Stimulated activated CD8-positive, alpha-beta memory T cell treated with anti-CD3 and anti-CD28 coated beads, Interleukin-7, amount 100 ng/mL, for 4 hours (primary cell): ENCODE measurements around the gene PPARD.
"Not testable (repeated sequence)": the region's sequence is repeated elsewhere in the genome, so short reads cannot be mapped to it uniquely, and the experiment has no call there.

Experiments
- DNase-seq, 2 donors: peaks; one replicate each; pipeline ENCODE4 v3.0.0-alpha.2; 2020; ENCODE audit warnings: low read depth in 2 of 2

The PPARD gene

DNA sequence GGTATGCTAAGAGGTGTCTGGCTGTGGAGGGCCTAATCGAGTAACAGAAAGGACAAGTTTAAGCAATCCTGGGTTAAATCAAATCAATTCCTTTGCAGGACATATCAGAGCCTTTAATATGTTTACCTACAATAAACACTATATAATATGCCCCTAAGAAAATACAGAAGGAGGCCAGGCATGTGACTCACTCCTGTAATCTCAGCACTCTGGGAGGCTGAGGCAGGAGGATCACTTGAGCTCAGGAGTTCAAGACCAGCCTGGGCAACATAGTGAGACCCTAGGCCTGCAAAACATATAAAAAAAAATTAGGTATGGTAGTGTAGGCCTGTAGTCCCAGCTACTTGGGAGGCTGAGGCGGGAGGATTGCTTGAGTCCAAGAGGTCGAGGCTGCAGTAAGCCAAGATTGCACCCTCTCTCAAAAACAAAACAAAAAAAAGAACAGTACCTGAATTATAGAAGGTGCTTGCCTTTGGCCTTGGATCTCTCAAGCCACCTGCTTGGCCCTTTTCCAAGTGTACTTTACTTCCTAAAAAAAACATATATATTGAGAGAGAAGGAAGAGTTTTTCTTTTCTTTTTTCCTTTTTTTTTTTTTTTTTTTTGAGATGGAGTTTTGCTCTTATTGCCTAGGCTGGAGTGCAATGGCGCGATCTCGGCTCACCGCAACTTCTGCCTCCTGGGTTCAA, 96.2 kb downstream of the PPARD start:
- DNase-seq: not testable (repeated sequence)

DNA sequence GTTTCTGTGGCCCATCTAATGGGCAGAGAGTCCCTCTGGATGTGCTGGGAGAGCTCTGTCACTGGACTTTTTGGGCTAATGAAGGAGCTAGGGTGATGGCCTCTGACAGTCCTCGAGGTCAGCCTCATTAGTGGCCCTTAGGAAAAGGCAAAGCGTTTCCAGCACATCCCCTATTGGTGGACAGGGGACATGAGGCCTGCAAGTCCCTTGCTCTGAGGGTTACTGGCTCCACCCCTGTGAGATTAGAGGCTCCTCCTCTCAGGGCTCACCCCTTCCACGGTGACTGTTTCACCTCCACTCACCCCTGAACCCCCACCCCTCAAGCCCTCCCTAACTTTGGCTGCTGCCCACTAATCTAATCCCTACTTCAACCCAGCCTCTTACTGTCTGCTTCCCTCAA, 97.0 kb downstream of the PPARD start:
- no peak for DNase-seq

DNA sequence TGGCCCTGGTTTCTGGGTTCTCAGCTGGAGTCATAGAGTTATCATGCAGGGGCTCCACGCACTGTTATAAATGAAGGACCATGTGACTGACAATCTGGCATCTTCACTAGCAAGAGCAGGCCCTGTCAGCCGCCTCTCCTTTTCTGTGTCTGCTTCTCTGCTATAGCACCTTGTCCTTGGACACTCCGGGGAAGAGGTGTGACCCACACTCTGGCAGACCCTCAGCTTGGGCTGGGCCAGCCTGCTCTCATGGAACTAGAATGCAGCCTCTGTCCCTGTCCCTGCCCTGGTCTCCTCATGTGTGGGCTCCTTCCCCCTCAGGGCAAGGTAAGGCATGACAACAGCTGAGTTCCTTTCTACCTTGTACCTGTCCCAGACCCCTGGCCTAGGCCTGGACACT, 98.8 kb downstream of the PPARD start:
- no peak for DNase-seq

DNA sequence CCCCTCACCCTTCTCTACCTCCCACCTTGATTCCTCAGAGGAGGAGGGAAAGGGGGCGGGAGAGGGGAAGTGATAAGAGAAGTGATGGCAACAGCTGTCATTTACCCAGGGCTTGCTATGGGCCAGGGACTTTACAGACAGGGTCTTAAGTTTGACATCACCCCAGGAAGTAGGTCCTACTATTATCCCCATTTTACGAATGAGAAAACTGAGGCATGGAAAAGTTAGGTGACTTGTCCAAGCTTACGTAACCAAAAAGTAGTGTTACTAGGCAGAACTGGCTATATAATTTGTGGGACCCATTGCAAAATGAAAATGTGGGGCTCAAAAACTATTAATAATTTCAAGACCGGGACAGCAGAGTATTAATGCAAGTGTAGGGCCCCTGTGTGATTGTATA, 99.3 kb downstream of the PPARD start:
- DNase-seq: no peak

DNA sequence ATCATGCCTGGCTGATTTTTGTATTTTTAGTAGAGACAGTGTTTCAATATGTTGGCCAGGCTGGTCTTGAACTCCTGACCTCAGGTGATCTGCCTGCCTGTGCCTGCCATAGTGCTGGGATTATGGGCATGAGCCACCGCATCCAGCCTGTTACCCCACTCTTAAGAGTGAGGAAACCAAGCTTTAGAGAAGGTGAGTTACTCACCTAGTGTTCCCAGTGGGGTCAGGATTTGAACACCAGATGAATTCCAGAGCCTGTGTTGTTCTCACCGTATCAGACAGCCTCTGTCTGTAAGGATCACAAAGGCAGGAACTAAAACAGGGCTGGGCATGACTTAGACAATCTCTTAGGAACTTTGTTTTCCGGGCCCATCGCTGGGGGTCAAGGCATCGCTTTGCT, 100.3 kb downstream of the PPARD start:
- no peak for DNase-seq

DNA sequence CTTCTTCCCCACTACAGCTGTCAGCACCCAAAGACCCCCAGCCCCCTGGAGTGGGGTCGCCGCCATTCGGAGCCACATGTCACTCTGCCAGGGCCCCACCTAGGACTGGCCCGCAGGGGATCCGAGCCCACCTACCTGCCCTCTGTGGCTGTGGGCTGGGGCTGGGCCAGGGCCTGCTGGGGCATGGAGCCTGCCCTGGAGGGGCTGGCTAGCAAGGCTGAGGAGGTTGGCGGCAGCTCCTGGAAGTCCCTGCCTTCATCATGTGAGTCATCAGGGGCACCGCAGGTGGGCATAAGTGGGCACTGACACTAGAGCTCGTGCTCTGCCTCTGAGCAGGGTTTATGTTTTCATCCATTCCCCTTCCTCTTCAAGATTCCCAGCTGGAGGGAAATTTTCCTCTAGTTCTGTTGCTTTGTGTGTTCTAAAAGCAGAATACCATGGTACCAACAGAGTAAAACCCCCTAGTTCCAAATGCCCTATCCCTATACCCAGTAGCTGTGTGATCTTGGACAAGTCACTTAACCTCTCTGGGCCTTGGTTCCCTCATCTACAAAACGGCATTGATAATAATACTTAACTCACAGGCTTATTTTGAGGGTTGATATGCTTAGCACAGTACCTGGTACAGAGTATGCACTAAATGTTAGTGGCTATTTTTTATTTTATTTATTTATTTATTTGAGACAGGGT, 101.1 kb downstream of the PPARD start:
- DNase-seq: no peak

DNA sequence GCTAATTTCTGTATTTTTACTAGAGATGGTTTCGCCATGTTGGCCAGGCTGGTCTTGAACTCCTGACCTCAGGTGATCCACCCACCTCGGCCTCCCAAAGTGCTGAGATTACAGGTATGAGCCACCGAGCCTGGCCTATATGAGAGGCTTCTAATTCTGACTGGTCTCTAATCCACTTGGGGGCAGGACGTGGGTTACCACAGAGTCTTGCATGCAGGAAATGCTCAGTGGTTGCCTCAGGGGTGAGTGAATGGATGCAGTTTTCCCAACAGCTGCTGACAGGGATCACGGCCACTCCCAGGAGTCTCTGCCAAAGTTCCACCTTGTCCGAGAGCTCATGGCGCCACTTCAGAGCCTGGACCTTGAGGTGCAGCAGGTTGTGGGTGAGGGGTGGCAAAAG, 103.3 kb downstream of the PPARD start:
- no peak for DNase-seq

DNA sequence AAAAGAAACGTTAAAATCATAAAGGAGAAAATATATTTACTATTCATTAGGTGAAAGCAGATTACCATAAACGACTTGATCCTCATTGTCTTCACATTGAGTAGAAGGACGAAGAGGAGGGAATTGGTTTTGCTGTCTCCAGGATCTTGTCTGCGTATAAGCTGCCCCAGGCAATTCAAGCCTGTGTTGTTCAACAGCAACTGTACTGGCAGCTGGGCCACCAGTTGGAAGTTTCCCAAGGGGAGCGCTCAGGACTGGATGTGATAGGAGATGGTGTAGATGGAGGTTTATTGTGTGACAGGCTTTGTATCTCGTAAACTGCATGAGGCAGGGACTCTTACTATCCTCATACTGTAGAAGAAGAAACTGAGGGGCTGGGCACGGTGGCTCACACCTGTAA, 105.8 kb downstream of the PPARD start:
- no peak for DNase-seq

DNA sequence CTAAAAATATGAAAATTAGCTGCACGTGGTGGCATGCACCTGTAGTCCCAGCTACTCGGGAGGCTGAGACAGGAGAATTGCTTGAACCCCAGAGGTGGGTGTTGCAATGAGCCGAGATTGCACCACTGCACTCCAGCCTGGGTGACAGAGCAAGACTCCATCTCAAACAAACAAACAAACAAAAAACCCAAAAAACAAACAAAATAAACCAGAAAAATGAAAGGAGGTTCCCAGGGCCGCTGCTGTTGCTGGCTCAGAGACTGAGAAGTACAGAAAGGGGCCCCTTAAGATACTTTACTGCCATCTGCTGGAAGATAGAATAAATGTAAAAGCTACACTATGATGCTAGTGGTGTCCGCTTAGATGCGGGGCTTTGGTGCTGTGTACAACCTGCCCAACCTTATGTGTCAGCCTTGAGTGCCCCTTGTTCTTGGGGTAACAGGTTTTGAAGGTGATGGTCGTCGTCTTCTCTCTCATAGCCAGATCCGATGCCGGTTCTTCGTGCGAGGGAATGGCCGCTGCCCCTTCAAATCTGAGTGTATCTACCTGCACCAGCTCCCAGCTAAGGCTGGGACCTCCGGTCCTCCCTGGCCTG, 107.0 kb downstream of the PPARD start:
- no peak for DNase-seq

DNA sequence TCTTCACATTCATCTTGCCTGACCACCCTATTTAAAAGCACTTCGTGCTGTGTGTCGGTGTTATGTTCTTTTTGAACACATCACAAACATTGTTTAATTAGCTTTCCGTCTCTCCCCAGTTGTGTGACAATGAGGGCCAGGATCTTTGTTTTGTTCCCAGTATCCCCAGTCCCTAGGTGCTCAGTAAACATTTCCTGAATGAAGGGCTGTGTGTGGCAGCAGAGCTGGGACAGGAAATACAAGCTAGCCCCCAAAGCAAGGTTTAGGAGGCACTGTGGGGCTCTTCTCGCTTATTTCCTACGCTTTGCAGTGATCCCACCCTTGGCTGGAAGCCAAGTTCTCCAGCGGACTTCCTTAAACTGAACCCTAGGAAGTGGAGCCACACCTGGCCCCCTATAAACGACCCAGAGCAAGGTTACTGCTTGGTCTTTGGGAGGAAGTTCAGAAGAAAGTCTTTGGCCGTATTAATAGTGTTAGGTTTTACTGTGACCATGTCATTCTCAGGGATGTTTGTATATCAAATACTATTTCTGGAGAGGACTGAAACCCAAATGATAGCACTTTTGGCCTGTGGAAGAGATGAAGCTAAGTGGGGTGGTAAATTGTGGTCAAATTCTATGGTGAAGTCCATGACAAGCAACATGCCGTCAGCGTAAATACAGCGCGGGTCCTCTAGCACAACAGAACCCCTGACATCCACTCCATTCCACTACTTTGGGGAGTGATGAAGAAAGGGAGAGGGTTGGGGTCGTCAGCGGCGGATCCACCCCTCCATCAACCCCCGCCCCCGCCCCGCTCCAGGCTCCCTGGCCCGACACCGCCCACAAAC, 109.2 kb downstream of the PPARD start:
- DNase-seq: no peak

DNA sequence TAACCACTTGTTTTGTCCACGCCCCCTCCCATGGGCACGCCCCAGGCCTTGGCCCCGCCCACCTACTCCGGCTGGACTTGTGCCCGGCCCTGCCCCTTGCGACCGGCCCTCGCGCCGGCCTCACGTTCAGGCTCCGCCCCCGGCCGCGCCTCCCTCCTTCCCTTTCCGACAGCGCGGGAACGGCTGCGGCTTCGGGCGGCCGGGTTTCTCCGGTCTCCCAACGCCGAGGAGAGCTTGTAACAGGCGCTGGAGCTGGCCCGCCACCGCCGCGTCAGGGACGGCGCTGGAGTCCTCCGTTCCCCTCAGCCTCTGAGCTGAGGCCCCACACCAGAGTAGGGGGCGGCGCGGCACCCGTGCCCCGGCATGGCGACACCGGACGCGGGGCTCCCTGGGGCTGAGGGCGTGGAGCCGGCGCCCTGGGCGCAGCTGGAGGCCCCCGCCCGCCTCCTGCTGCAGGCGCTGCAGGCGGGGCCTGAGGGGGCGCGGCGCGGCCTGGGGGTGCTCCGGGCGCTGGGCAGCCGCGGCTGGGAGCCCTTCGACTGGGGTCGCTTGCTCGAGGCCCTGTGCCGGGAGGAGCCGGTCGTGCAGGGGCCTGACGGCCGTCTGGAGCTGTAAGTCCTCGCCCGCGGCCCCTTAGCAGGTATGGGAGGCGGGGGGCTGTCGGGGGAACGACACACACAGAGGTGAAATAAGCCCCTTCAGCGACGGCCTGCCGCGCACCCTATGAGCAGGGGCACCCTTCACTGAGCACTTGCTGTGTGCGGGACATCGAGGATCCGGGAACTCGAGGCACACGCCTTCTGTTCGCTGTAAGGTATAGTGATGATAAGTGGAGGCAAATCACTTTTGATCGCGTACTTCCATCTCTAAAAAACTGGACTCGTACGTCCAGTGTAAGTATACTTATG, 110.1 kb downstream of the PPARD start, which contains the start of gene FANCE:
FANCE (plus strand) TSS at position 156 of the 908 bp plus-strand sequence; CDS start at position 364, 208 bp downstream.
- DNase-seq: peak; percentile 80 to 84

DNA sequence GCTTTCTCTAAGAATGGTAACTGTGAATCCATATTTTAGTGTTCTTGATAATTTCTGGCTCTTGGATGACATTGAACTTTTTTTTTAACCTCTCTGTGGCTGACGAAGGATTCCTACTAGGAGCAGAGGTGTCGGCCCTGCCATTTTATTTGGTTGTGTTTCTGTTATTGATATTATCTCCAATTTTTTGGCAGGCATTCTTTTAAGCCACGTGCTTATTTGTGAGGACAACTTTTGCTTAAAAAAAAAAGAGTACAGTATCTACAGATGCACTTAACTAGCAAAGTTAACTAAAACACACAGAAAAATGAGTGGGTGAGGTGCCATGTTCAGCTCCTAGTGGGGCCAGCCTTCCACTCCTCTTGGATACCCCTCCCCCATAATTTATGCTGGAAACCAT, 110.9 kb downstream of the PPARD start:
- DNase-seq: no peak

DNA sequence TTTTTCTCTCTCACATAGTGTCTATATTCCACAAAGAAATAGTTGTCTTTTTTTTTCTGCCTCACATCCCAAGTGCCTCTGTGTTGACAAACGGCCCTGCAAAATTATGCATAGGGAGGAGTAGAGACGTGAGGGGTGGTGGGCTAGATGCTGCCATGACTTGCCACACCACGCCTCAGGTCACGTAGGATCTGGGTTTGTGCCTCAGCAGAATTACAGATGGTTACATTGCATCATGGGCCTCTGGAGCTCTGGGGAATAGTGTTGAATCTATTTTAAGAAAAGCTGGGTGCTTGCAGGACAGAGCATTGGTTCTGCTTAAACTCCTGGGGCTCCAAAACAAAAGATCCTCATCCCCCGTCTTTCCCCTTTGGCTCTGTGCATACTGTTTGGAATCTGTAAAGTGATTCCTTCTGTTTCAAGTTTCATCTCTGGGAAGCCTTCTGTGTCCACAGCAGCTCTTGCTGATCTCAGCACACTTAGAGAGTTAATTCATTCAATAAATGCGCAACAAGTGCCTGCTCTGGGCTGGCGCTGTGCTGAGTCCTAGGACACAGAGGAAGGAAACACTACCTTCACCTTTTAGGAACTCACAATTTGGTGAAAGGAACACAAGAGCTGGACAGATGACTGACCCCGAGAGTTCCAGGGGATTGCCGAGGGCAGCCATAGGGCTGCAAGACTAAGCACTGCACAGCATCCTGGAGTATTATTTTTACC, 112.2 kb downstream of the PPARD start:
- no peak for DNase-seq

DNA sequence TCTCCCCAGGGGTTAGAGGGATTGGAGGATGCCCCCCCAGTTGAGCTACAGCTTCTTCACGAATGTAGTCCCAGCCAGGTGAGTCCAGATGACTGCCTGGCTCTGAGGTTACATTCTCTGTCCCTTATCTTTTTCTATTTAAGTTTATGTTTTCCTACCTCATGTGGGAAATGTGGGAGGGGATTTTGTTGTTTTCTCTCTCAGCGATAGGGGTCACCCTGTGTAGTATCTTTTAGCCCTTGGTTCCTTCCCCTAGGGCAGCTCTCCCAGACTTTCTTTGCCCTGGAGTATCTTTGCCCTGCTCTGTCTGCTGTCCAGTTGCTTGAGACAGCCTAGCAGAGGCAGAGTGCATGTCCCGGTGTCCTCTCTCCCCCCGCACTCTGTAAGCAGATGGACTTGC, 115.5 kb downstream of the PPARD start:
- DNase-seq: no peak

DNA sequence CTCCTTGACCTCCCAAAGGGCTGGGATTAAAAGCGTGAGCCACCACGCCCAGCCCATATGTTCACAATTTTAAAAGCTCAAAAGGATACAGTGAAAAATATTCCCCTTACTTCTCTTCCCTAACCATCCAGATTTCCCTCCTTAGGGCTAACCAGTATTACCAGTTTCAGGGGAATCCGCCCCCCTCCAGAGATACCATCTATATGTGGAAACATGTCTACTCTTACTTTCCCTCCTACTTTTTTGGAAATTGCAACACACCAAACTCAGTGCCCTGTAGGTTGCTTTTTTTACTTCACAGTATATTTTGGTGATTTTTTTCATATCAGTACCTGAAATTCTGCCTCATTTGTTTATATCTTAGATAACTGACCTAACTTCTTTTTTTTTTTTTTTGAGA, 118.9 kb downstream of the PPARD start:
- DNase-seq: no peak

DNA sequence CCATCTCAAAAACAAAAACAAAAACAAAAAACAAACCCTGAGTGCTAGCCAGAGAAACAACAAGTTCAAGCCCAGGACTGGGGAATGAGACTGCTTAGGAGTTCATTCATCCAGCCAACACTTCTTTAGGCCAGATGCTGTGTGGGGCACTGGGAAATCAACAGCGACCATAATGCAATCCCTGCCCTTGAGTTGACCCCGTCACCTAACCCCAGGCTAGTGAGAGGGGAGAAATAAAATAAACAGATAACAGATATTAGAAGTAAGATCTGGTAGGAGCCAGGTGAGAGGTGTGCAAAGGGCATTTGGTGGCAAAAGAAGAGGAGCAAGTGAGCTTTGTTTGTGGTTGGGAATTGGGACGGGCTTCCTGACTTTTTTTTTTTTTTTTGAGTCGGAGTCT, 120.9 kb downstream of the PPARD start:
- DNase-seq: no peak

DNA sequence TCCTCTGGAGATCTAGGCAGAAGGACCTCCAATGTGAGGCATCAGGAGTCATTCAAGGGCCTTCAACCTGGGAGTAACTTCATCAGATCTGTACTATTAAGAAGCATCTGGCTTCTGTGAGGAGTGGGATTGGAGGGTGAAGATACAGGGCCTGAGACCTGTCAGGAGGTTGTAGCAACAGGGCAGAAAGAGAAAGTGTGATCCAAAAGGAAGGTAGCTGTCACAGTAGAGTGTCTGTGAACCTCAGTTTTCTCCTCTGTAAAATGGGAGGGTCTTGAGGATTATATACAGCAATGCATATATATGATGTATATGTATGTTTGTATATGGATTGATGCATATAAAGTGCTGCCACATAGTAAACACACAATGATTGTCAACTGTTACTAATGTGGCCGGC, 123.3 kb downstream of the PPARD start:
- DNase-seq: no peak

DNA sequence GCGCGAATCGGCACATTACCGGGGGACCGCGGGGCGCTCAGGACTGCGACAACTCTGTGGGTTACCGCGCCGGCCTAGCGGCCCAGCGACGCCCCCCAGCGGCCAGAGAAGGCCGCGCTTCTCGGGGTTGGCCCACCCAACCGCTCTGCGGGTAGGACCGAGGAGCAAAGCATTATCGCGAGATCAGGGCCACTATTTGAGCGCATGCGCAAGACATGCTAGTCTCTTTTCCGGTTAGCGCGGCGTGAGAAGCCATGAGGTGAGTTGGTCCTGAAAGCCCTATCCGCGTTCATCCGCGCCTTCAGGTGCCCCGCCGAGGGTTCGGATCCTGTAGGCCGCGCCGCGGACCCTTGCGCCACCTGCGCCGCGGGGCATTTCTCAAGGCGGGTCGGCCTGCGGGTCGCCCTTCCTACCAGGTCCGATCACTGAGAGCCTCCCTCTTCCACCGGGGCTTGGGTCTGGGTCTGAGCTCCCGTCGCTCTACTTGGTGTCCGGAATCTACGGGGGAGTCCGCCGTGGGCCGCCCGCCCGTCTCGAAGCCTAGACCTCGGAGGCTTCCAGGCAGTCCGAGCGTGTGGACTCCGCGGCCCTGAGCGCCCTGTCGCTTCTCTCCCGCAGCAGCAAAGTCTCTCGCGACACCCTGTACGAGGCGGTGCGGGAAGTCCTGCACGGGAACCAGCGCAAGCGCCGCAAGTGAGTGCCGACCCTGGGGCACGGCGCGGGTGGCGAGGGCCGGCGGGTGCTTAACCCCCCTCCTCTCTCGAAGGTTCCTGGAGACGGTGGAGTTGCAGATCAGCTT, 126.0 kb downstream of the PPARD start, which contains the start of gene RPL10A:
RPL10A (plus strand) TSS at position 221 of the 799 bp plus-strand sequence; CDS start at position 255, 34 bp downstream.
- peak; percentile 92 to 96 for DNase-seq

DNA sequence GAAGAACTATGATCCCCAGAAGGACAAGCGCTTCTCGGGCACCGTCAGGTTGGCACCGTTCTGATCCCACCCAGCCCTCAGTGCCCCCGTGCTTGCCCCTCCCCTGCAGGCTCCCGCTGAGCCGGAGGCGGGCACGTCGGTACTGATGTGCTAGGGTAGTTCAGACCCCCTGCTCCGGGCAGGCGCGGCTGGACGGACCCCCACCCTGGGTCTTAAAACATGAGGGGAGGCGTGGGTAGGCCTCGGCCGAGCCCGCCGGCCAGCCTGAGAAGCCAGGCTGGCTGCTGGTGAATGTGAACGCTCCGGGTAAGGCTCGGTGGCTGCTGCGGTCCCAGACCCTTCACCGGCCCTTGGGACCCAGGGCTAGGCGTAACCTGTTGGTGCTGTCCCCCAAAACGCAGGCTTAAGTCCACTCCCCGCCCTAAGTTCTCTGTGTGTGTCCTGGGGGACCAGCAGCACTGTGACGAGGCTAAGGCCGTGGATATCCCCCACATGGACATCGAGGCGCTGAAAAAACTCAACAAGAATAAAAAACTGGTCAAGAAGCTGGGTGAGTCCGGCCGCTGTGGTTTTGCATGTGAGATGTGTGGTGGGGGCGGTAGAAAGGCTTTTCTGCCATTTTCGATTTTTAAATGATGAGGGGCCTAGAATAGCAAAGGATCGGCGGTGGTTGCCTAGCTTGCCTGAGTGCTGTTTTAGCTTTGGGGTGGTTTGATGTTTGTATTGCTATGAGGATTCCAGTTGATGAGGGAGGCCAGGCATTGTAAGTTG, 126.8 kb downstream of the PPARD start:
- DNase-seq: no peak
